GM18517 (cell line): ENCODE results near the gene TXNDC9.
"Not testable (repeated sequence)": the region's sequence is repeated elsewhere in the genome, so short reads cannot be mapped to it uniquely, and the experiment has no call there.

ENCODE experiments used
- ATAC-seq: cut with Tn5 transposase; IDR thresholded peaks from one replicate; pipeline ENCODE4 v1.9.1; 2021; ENCODE audit warnings: mild to moderate bottlenecking, moderate library complexity; ENCODE audit not compliant: unreplicated experiment

The TXNDC9 gene, protein sequence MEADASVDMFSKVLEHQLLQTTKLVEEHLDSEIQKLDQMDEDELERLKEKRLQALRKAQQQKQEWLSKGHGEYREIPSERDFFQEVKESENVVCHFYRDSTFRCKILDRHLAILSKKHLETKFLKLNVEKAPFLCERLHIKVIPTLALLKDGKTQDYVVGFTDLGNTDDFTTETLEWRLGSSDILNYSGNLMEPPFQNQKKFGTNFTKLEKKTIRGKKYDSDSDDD

DNA sequence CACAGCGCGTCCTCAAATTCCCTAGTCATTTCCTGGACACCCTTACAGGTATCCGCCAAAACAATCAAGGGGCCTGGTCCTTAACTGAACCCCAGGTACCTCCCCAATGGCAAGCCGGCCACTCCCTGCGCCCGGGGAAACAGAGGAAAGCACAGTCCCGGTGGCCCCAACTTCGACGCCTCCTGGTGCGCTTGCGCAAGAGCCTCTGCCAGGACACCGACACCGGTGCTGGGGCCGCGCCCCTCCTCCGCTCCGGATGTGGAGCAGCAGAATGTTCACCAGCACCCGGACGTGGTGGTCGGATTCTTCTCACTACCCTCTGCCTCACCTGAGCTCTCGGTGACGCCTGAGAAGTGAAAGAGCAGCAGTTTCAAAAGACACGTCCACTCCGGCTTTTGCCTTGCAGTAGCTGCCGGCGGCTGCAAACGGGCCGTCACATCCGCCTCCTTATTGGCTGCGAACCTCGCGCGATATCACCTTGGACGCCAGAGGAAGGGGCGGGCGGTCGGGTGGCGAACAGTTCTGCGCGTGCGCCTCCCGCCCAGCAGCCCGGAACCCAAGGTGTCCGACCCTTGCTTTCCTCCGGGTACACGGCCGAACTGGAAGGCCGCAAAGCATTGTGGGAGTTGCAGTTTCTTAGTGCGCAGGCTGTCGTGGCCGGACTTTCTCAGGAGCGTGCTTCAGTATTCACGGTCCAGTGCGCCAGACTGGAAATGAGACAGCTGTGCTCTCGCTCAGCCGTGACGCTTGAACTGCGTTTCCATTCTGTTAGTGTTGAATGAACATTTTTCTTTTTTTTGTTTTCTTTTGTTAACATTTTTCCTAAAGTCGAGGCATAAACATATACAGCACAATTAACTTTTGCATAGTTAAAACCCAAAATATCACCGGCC is at the start of gene TXNDC9:
TXNDC9 (minus strand) TSS at position 423 of the 893 bp plus-strand sequence. CDS start 3,123 bp downstream, outside the sequence.
- ATAC-seq = peak; percentile 75

DNA sequence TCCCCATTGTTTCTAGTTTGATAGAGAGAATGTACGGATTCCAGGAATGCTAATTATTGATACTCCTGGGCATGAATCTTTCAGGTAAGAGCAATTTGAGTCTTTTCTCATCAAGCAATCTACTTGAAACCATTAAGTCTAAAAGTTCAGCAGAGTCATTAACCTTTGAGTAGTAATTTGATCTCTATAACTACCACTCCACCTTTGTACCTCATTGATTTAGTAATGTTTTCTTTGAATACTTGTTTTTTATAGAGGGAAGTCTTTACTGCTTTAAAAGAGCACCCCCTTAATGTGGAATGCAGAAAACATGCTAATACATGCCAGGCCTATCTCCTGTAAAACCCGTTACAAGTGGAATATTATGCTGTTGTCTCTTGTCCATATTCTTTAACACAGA is 46.0 kb upstream of the TXNDC9 start:
- no peak for ATAC-seq

DNA sequence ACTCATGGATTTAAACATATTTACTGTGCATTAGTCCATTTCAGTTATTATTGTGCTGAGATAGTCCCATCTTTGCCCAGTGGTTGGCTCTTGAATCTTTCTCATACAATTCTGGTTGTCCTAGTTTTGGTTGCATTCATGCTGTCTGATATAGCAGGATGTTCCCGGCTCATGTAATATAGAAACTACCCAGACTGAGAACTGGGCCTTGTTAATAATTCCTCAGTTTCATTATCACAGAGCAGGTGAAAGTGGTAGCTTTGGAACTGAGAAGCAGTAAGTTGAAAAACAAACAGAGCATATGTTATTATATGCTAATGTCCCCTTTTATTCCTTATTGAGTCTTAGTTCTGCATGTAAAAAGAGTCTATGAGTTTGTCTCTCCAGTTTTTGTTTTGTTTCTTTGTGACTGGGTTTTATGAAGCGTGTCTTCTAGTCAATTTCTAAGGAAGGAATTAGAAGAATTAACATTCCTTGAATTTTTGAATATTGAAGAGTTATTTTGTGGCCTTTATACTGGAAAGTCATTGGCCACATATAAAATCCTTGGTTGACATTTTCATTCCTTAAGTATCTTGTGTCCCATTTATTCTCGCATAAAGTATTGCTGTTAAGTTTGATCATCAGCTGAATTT is 44.4 kb upstream of the TXNDC9 start:
- no peak for ATAC-seq

DNA sequence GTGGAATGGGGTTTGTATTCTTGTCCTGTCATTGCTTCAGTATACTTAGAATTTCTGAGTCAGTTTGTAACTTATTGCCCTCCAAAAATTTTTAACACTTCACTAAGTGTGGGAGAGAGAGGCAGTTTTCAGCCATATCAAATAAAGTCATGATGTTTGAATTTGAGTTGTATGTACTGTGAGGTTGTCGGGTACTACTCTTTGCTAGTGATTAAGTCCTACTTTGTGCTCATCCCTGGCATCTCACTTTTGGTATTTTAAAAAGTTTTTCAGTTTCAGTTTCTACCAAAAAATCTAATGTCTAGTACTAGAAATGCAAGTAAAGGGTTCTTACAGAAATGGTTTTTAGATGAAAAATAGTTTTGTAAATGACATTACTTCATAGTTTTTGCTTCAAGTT is 41.7 kb upstream of the TXNDC9 start:
- ATAC-seq = no peak

DNA sequence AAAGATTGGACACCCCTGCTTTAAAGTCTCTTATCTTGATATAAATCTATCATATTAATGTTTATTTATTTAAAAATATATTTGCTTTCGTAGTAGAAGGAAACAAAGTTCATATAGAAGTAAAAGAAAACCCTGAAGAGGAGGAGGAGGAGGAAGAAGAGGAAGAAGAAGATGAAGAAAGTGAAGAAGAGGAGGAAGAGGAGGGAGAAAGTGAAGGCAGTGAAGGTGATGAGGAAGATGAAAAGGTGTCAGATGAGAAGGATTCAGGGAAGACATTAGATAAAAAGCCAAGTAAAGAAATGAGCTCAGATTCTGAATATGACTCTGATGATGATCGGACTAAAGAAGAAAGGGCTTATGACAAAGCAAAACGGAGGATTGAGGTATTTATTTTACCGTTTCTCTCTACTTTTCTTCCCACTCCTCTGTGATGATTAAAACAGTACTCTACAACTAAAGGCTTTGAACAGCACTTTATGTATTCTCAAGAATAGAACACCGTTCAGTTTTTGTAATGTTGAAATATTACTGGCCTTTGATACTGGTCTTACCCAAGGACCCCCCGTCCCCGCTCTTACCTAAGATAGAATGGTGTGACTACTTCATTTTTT is 40.2 kb upstream of the TXNDC9 start:
- ATAC-seq = no peak

DNA sequence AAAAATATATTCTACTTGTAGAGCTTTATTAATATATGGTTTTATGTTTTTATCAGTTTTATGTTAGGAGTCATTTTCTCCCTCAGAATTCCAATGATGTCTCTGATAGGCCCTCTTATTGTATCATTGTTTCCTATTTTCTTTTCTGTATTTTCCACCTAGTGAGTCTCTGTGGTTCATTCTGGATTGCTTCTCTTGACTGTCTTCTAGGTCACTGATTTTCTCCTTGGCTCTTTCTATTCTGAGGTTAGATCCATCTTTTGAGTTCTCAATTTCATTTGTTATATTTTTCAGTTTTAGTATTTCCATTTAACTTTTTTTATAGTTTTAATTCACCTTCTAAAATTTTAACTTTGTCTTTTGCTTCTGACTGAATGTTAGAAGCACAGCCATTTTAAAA is 38.6 kb upstream of the TXNDC9 start:
- ATAC-seq = no peak

DNA sequence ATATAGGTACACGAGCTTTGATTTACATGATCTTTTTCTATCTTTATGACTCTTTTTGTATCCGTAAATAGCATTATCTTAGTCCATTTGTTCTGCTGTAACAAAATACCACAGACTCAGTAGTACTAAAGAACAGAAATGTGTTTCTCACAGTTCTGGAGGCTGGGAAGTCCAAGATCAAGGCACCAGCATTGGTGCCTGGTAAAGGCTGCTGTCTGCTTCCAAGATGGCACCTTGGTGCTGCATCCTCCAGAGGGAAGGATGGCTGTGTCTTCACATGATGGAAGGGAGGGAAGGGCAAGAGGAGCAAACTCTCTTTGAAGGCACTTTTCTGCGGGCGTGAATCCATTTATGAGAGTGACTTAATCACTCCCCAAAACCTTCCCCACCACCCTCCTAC is 37.0 kb upstream of the TXNDC9 start:
- ATAC-seq = no peak

DNA sequence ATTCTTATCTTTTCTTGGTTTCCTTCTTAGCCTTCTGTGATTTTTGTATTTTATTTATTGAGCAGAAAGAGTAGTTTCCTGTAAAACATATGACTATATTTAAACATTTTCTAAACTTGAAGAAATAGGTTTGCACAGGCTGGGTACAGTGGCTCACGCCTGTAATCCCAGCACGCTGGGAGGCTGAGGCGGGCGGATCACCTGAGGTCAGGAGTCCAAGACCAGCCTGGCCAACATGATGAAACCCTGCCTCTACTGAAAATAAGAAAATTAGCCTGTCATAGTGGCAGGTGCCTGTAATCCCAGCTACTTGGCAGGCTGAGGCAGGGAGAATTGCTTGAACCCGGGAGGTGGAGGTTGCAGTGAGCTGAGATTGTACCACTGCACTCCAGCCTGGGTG is 32.7 kb upstream of the TXNDC9 start:
- not testable (repeated sequence) for ATAC-seq

DNA sequence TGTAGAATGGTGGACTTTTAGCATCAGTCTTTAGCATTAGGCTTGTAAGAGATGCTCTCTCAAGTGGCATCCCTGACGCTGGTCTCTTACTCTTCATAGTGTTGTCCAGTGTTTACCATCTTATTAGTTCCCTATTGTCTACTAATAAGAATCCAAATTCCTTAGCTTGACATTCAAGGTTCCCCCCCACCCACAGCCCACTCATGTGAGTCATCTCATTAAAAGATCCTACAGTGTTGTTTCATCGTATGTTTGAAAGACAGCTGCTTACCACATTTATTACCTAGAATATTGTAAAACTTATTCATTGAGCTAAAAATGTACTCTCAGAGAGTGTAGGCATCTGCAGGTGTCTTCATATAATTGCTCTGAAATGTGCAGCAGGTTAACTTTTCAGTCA is 29.5 kb upstream of the TXNDC9 start:
- ATAC-seq = no peak

DNA sequence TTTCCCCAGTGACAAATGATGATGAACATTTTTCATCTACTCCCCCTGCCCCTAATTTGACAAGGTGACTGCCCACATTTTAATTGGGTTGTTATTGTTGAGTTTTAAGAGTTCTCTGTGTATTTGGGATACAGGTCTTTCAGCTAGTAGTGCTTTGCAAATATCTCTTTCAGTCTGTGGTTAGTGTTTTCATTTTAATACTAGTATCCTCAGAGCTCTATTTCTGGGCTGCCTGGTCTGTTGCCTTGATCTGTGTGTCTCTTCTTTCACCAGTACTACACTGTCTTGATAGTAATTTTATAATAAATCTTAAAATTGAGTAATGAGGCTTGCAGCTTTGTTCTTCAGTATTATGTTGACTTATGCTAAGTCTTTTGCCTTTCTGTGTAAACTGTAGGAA is 20.7 kb upstream of the TXNDC9 start:
- no peak for ATAC-seq

DNA sequence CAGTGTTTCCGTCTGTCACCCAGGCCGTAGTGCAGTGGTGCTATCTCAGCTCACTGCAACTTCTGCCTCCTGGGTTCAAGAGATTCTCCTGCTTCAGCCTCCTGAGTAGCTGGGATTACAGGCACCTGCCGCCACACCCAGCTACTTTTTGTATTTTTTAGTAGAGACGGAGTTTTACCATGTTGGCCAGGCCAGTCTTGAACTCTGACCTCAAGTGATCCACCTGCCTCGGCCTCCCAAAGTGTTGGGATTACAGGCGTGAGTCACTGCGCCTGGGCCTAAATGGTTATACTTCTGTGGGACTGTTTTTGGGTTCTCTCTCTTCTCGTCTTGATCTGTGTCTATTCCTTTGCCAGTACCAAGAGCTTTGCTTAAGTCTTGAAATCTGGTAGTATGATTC is 18.7 kb upstream of the TXNDC9 start:
- ATAC-seq = not testable (repeated sequence)

DNA sequence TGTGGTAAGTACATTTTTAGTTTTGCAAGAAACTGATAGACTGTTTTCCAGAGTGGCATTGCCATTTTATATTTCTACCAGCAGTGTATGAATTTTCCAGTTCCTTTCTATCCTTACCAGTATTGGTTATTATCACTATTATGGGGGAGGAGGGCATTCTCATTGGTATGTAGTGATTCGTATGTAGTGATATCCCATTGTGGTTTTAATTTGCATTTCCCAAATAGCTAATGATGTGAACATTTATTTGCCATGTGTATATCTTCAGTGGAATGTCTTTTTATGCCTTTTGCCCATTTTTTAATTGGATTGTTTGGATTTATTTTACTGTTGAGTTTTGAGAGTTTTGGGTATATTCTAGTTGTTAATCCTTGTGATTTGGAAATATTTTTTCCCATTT is 17.9 kb upstream of the TXNDC9 start:
- no peak for ATAC-seq

DNA sequence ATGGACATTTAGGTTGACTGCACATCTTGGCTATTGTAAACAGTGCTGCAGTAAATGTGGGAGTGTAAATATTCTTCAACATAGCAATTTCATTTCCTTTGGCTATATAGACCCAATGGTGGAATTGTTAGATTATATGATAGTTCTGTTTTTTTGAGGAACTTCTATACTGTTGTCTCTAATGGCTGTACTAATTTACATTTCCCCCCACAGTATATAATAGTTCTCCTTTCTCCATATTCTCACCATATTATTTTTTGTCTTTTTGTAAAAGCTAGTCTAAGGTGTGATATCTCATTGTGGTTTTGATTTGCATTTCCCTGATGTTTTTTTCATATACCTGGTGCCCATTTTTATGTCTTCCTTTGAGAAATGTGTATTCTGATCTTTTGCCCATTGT is 14.1 kb upstream of the TXNDC9 start:
- no peak for ATAC-seq

DNA sequence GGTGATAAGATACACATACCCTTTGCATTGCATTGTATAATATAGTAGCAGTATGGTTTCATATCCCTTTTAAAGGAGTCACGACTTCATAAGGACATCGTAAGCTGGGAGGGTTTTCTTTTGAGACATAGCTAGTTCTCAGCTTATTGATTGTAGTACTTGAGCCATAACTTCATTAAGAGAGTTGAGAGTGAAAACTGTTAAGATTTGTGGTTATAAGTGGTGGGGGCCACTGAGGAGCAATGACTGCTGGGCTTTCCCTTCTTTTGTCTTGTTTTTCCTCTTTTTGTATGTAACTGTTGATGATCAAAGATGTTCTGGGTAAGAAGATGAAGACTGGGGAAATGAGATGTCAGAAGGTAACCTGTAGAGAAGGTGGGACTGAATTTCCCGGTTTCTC is 12.0 kb upstream of the TXNDC9 start:
- ATAC-seq = no peak

DNA sequence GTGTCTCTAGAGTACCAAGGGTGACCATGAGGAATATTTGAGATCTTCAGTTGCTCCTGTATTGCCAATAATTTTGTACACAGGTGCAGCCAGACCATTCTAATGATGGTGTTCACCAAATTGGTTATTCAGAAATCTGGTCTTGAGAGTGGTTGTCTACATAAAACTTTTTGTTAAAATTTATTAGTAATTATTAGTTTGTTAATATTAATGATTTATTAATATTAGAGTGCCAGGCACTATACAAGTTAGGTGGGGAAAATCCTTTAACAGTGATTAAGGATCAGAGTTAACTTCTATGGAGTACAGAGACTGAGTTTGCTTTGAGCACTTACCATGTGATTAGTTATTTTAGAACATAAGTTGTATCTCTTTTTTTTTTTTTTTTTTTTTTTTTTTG is 10.1 kb upstream of the TXNDC9 start:
- no peak for ATAC-seq

DNA sequence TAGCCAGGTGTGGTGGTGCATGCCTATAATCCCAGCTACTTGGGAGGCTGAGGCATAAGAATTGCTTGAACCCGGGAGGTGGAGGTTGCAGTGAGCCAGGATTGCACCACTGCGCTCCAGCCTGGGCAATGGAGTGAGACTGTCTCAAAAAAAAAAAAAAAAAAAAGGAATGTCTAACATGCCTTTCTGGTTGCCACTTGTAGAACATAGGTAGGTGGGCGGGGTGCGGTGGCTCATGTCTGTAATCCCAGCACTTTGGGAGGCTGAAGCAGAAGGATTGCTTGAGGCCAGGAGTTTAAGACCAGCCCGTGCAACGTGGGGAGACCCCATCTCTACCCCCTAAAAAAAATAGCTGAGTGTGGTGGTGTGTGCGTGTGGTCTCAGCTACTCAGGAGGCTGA is 9.3 kb upstream of the TXNDC9 start:
- ATAC-seq = not testable (repeated sequence)

DNA sequence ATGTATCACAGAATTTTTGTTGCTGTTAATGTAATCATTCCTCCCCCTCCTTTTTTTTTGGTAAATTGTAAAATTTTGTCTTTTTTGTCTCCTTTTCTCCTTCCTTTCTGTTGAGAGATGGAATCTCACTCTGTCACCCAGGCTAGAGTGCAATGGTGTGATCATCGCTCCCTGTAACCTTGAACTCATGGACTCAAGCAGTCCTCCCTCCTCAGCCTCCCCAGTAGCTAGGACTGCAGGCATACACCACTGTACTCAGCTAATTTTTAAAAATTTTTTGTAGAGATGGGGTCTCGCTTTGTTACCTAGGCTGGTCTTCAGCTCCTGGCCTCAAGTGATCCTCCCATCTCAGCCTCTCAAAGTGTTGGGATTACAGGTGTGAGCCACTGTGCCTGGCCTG is 6.4 kb upstream of the TXNDC9 start:
- ATAC-seq = no peak

DNA sequence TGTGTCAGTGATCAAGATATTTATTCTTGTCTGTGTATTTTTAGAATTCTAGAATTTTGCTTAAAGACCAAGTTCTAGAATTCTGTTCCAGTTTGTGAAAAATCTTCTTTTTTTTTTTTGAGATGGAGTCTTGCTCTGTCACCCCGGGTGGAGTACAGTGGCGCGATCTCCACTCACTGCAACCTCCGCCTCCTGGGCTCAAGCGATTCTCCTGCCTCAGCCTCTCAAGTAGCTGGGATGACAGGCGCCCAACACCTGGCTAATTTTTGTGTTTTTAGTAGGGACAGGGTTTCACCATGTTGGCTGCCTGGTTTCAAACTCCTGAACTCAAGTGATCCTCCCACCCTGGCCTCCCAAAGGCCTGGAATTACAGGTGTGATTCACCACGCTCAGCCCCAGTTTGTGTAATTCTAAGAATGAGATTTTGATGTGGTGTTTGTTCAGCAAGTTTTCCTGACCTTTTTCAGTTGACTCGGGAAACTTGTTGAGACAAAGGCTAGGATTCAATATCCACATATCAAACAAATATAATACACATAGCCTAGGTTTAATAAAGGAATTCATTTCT is 4.6 kb upstream of the TXNDC9 start:
- ATAC-seq = no peak

DNA sequence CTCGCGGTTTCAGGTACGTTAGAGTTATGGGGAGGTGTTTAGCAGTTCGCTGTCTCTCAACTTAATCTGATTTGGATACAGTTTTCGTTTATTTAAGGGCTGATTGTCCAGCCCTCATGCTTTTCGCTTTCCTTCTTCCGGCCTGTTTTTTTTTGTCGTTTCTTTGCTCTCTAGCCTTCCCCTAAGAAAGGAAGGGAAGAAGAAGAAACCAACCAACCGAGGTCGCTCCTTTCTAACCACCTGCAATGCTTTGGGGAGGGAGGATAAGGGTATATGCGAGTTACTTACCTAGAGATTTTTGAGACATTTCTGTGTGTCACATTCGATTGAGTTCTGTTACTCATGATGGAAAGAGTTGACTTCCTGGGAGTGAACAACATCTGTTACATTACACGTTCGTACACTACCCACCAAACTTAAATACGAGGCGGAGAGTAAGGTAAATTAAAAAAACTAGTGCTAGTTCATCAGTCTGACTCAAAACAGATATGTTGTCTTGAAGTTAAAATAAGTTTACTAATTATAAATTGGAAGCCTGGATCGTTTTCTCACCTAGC is 2.0 kb upstream of the TXNDC9 start:
- no peak for ATAC-seq

DNA sequence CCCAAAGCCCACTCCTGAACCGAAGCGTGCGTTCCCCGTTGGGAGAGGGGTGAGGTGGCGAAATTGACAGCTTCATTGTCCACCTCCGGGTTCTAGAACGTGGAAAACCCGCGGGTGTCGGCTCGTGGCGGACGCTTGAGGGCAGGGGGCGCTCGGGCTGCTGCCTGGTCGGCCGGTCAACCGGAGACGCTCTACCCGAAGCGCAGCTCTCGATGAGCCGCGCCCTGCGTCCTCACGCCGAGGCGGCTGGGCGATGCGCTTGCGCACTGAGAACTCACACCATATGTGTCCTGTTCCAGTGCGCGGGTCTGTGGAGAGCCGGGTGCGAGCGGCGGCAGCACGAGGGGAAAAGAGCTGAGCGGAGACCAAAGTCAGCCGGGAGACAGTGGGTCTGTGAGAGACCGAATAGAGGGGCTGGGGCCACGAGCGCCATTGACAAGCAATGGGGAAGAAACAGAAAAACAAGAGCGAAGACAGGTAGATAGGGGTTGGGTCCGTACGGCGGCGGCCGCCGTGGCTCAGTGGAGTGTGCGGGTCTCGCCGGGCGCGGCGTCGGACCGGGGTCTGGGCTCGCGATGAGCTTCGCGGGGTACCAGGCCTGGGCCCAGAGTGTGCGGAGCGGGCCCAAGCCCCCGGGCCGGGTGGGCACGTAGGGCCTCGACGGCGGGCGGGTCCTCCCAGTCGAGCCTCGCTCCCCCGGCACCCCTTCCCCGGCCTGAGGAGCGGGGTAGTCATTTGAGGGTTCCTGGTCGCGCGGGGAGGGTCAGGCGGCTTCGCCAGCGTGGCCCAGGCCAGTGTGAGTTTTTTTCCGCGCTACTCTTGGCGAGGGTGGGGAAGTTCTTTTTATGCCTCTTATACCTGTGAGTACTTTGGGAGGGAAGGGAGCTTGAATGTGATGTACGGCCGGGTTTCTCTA is 1.2 kb upstream of the TXNDC9 start, which contains the start of gene EIF5B:
EIF5B (plus strand) TSS at position 277 of the 916 bp plus-strand sequence; CDS start at position 443, 166 bp downstream.
- ATAC-seq = peak; percentile 50
